Activated CD8-positive, alpha-beta memory T cell treated with anti-CD3 and anti-CD28 coated beads, Interleukin-2, amount 10 ng/mL, durations not matched to agents 7 days and 5 days (primary cell): ENCODE measurements around the gene STRA6. TPM values are rescaled to one million over a fixed set of nuclear protein-coding genes. Genes with fewer than 3 reads are reported as not detected.

Source experiments
- ATAC-seq: fragments of 150-1000 bp; cut with Tn5 transposase; one replicate; pipeline ENCODE4 v1.10.0; 2021; ENCODE audit warnings: moderate library complexity
- CTCF ChIA-PET: fragments of 350-600 bp; sonication (Branson Sonifier 250); formaldehyde crosslinking; loops from one replicate; lab custom pipeline; 2021; ENCODE audit warnings: antibody characterized with exemption; lab: Charles Lee
- DNase-seq: peaks from one replicate; pipeline ENCODE4 v3.0.0-alpha.2; 2020
- H3K27ac Mint-ChIP-seq: one replicate; pipeline ENCODE4 v1.8.0; 2021; ENCODE audit warnings: mild to moderate bottlenecking, mixed read lengths
- H3K27me3 Mint-ChIP-seq: one replicate; pipeline ENCODE4 v1.8.0; 2021; ENCODE audit warnings: mixed read lengths
- H3K36me3 Mint-ChIP-seq: one replicate; pipeline ENCODE4 v1.8.0; 2021; ENCODE audit warnings: mild to moderate bottlenecking, mixed read lengths
- H3K4me1 Mint-ChIP-seq: one replicate; pipeline ENCODE4 v1.8.0; 2021; ENCODE audit warnings: mixed read lengths
- H3K4me3 Mint-ChIP-seq: one replicate; pipeline ENCODE4 v1.8.0; 2021; ENCODE audit warnings: mild to moderate bottlenecking, moderate library complexity, mixed read lengths
- H3K9me3 Mint-ChIP-seq: one replicate; pipeline ENCODE4 v1.8.0; 2022; ENCODE audit warnings: low read depth, mixed read lengths
- total RNA-seq, 2 experiments: library from RNA; stranded (reverse); gene quantifications; one replicate each; pipeline ENCODE4 v1.2.3, GENCODE V29; 2021

Gene STRA6
- total RNA-seq, 2 experiments from 2014 or later: 1.3 TPM; not detected in 1

DNA sequence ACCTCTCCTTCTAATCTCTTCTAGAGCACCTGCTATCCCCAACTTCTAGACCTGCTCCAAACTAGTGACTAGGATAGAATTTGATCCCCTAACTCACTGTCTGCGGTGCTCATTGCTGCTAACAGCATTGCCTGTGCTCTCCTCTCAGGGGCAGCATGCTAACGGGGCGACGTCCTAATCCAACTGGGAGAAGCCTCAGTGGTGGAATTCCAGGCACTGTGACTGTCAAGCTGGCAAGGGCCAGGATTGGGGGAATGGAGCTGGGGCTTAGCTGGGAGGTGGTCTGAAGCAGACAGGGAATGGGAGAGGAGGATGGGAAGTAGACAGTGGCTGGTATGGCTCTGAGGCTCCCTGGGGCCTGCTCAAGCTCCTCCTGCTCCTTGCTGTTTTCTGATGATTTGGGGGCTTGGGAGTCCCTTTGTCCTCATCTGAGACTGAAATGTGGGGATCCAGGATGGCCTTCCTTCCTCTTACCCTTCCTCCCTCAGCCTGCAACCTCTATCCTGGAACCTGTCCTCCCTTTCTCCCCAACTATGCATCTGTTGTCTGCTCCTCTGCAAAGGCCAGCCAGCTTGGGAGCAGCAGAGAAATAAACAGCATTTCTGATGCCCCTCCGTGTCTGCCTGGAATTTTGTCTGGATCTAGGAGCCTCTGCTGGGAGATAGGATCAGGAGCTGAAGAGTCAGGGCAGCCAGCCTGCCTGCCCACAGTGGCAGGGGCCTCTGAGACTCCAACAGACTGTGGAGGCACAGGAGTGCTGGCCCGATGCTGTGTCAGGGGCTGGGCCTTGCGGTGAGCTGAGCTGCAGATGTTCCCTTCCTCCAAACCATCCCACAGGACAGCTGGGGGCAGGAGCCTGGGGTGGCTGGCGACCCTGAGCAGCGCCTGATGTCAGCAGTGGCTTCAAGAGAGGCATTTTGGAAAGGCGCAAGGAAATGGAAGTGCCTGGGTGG, 26.0 kb downstream of the STRA6 start:
- CTCF ChIA-PET: no interaction called here
- Mint-ChIP-seq H3K36me3 (no peaks in the 10 kb centered on the region), H3K27ac (no peak overlapping the region), H3K9me3 (no peaks in the 10 kb centered on the region), H3K4me1 (no peaks in the 10 kb centered on the region), H3K27me3 (no peaks in the 10 kb centered on the region), H3K4me3 (no peak overlapping the region)
- ATAC-seq (no peak), DNase-seq (no peak)

GRCh38 chr15:74175271-74176191, 27.1 kb downstream of the STRA6 start:
- no peak overlapping the region for H3K4me3 Mint-ChIP-seq
- no peaks in the 10 kb centered on the region for H3K4me1 Mint-ChIP-seq
- DNase-seq (no peak), ATAC-seq (no peak)
- H3K36me3 Mint-ChIP-seq: no peaks in the 10 kb centered on the region
- H3K27me3 Mint-ChIP-seq: no peaks in the 10 kb centered on the region
- H3K27ac Mint-ChIP-seq: no peak overlapping the region
- CTCF ChIA-PET: no interaction called here
- H3K9me3 Mint-ChIP-seq: no peaks in the 10 kb centered on the region

GRCh38 chr15:74174958-74175253, 27.7 kb downstream of the STRA6 start:
- ATAC-seq (no peak), DNase-seq (no peak)
- no peaks in the 10 kb centered on the region for H3K4me1 Mint-ChIP-seq
- H3K27ac Mint-ChIP-seq: no peak overlapping the region
- H3K4me3 Mint-ChIP-seq: no peak overlapping the region
- CTCF ChIA-PET: no interaction called here
- H3K27me3 Mint-ChIP-seq: no peaks in the 10 kb centered on the region
- no peaks in the 10 kb centered on the region for H3K9me3 Mint-ChIP-seq
- no peaks in the 10 kb centered on the region for H3K36me3 Mint-ChIP-seq

GRCh38 chr15:74174219-74174957, 28.2 kb downstream of the STRA6 start:
- no peak overlapping the region for H3K27ac Mint-ChIP-seq
- DNase-seq (no peak), ATAC-seq (no peak)
- H3K4me1 Mint-ChIP-seq: no peaks in the 10 kb centered on the region
- H3K9me3 Mint-ChIP-seq: no peaks in the 10 kb centered on the region
- H3K4me3 Mint-ChIP-seq: no peak overlapping the region
- CTCF ChIA-PET: no interaction called here
- H3K27me3 Mint-ChIP-seq: no peaks in the 10 kb centered on the region
- H3K36me3 Mint-ChIP-seq: no peaks in the 10 kb centered on the region

- DNase-seq (no peak), ATAC-seq (no peak)
- Mint-ChIP-seq H3K4me1 (no peaks in the 10 kb centered on the region), H3K9me3 (no peaks in the 10 kb centered on the region), H3K4me3 (no peak within 1 kb of the TSS), H3K27ac (no peak within 1 kb of the TSS), H3K27me3 (no peaks in the 10 kb centered on the region), H3K36me3 (no peaks in the 10 kb centered on the region)
- CTCF ChIA-PET: no interaction called here
These were observed 29.0 kb downstream of the STRA6 start, which contains the start of gene ISLR for GRCh38 chr15:74173380-74174218. Gene ISLR, plus strand, starts transcription at chr15:74173710. Its CDS starts 1,149 bp downstream, at chr15:74174859.

DNA sequence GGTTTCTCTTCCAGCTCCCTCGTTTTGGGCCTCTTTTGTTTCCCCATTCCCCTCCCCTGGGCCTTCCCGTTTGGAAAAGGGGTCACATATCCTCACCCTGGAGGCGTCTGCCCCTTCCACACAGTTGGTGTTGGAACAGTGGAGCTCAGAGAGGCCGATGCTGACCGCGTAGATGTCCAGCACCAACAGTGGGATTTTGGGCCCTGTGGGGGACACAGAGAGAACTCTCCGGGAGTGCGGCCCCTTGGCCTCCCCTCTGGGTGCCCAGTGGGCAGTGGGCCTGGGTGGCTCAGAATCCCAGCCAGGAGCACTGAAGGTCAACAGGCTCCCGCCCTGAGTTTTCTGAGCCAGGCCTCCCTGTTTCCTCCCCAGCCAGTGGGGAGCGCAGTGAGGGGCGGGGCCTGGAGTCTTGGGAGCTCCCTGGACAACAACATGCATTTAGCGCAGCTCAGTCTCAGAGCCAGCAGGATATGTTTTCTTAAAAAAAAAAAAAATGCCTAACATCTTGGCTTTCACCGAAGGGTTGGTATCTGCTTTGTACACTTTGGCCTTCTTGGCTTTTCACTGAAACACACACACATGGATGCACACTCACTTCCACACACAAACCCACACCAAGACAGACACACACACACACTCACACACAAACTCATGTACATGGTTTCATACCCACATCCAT, 29.7 kb downstream of the STRA6 start:
- H3K27ac Mint-ChIP-seq: no peak overlapping the region
- DNase-seq: no peak
- no peak for ATAC-seq
- no peaks in the 10 kb centered on the region for H3K4me1 Mint-ChIP-seq
- peaks cover 3% of the 10 kb centered on the region for H3K27me3 Mint-ChIP-seq
- CTCF ChIA-PET: no interaction called here
- no peak overlapping the region for H3K4me3 Mint-ChIP-seq
- H3K9me3 Mint-ChIP-seq: no peaks in the 10 kb centered on the region
- no peaks in the 10 kb centered on the region for H3K36me3 Mint-ChIP-seq

GRCh38 chr15:74171965-74172541, 30.5 kb downstream of the STRA6 start:
- Mint-ChIP-seq H3K9me3 (no peaks in the 10 kb centered on the region), H3K27me3 (peaks cover 3% of the 10 kb centered on the region), H3K4me3 (no peak overlapping the region), H3K36me3 (no peaks in the 10 kb centered on the region), H3K27ac (no peak overlapping the region), H3K4me1 (no peaks in the 10 kb centered on the region)
- no peak for ATAC-seq
- CTCF ChIA-PET: no interaction called here
- no peak for DNase-seq

DNA sequence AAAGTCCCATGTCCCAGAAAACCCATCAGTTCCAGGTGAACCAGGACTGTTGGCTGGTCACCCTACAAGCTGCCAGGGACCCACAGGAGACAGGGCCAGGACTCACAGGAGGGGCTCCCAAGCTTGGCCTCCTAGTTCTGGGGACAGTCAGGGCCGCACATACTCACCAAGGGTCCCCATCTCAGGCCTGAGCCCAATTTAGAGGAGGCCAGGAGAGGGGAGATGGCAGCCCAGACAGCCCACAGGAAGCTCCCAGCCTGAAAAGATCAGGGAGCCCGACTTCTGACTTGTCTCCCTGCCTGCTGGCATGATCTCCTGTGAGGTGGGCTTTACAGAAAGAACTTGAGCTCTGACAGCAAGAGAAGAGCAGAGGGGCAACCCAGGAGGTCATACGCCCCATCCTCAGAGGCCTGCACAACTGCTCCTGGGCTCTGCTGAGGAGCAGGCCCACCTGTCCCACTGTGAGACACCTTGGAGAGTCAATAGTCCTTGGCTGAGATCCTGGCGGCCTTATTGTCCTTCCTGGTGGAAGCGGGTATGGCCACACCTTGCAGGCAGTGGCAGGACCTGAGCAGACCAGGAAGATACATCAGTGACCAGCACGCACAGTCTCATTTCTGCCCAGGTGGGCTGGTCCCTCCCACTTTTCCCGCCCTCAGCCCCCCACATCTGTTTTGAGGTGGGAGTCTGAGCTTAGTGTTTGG, 31.6 kb downstream of the STRA6 start:
- no peaks in the 10 kb centered on the region for H3K4me1 Mint-ChIP-seq
- H3K36me3 Mint-ChIP-seq: no peaks in the 10 kb centered on the region
- ATAC-seq: no peak
- no peak overlapping the region for H3K4me3 Mint-ChIP-seq
- no peak for DNase-seq
- H3K27ac Mint-ChIP-seq: no peak overlapping the region
- peaks cover 3% of the 10 kb centered on the region for H3K27me3 Mint-ChIP-seq
- CTCF ChIA-PET: no interaction called here
- no peaks in the 10 kb centered on the region for H3K9me3 Mint-ChIP-seq

DNA sequence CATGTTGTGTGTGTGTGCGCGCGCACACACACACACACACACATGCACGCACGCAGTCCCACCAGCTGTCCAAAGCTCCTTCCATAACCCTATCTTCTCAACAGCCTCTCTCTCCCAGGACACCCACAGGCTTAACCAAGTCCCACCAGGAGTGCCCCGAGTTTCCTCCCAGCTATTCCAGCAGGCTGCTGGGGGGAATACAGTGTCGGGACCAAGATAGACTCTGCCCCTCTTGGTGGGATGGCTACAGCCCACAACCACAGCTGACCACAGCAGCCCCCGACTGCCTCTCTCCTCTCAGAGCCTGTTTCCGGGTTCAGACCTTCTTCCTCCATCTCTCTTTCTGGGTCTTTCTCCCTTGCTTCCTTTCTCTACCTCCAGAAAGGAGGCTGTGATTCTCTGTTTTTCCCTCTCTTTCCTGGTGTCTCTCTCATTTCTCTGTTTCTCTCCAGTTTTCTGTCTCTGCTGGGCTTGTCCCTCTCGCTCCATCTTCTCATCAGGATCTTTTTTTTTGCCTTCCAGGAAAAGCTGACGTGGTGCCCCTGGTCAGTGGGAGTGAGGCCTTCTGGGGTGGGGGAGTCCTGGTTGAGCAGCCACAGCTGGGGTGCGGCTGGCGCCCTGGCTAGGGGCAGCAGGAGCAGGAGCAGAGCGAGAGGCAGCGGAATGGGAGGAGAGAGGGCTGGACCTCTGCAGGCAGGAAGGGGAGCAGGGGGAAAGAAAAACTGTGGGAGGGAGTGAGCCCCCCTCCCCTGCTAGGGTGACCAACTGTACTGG, 32.3 kb downstream of the STRA6 start:
- ATAC-seq (no peak), DNase-seq (no peak)
- Mint-ChIP-seq H3K36me3 (no peaks in the 10 kb centered on the region), H3K9me3 (no peaks in the 10 kb centered on the region), H3K27me3 (peaks cover 10% of the 10 kb centered on the region), H3K27ac (no peak overlapping the region), H3K4me3 (no peak overlapping the region), H3K4me1 (no peaks in the 10 kb centered on the region)
- CTCF ChIA-PET: no interaction called here

- Mint-ChIP-seq H3K36me3 (no peaks in the 10 kb centered on the region), H3K4me1 (no peaks in the 10 kb centered on the region), H3K27ac (no peak overlapping the region), H3K4me3 (no peak overlapping the region), H3K9me3 (no peaks in the 10 kb centered on the region), H3K27me3 (peaks cover 18% of the 10 kb centered on the region)
- DNase-seq (no peak), ATAC-seq (no peak)
- CTCF ChIA-PET: no interaction called here
These were observed 33.9 kb downstream of the STRA6 start for GRCh38 chr15:74168711-74169126.

DNA sequence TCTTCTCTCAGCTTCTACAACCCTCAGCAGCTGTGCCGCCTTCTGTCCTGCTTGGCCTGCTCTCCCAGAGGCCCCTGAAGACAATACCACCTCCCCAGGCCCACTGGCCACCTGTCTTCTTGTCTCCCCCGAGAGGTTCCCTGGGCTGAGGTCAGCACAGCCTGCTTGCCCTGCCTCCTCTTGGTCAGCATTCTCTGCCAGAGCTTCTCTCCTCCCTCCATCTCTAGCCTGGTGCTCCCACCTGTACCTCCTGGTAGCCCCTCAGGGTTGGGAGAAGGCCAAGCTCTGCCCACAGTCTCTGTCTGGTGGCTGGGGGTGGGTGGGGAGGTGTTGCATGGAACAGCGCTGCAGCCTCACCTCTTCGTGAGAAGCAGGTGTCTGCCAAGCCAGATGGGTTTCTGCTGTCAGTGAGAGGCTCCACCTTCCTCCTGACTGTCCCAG, 34.7 kb downstream of the STRA6 start:
- H3K9me3 Mint-ChIP-seq: no peaks in the 10 kb centered on the region
- no peaks in the 10 kb centered on the region for H3K4me1 Mint-ChIP-seq
- H3K27me3 Mint-ChIP-seq: peaks cover 26% of the 10 kb centered on the region
- no peak for DNase-seq
- H3K36me3 Mint-ChIP-seq: no peaks in the 10 kb centered on the region
- CTCF ChIA-PET: no interaction called here
- H3K4me3 Mint-ChIP-seq: no peak overlapping the region
- ATAC-seq: no peak
- no peak overlapping the region for H3K27ac Mint-ChIP-seq
